ENCODE measurements around the gene HOXC10.

HOXC10 gene

DNA sequence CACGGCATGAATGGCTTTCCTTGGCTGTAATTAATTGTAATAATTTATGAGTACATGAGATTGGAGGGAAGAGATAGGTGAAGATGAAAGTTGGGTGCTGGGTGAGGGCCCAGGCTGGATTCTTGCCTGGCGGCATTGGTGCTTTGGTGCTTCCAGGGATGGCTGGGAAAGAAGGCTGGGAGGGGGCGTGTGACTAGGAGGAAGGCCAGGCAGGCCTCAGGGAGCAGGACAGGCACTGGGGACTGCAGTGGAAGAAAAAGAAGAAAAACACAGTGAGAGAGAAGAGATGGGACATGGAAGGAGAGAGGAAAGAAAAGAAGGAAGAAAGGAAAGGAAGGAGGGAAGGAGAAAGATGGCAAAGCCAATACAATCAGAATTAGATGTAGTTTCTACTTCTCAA is 18.7 kb downstream of the HOXC10 start:
- no peak for DNase-seq (ENCODE audit: low read depth)

DNA sequence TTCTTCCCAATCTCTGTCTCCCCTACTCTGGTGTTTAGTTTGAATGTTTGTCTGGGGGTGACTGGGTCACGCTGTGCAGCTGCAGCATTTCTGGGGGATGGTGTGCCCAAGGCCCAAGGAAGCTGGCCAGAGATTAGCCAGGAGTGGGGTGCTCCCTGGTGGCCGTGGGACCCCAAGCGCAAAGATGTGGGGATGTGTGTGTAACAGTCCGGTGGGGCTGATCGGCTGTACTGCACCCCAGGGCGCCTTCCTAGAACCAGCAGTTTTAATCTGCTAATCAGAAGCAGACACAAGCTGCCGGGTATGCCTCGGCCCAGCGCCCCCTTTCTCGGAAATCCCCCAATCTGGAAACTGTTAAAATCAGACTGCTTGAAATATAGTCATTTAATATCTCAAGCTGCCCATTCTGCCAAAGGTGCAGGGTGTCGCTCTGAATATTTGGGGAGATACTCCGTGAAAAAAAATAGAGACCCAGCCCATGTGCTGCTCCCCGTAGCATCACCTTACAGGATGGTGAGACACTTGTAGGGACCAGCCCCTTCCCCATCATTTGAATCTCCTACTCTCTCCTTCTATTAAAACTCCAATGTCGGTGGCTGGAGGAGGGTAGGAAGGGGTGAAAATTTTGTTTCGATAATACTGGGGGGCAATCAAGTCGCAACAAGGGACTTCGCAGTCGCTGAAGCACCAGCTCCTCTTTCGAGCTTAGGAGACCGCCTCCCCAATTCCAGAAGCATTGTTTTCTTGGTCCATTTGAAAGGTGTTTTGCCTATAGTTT is 19.3 kb downstream of the HOXC10 start:
- no peak for DNase-seq (ENCODE audit: low read depth)

DNA sequence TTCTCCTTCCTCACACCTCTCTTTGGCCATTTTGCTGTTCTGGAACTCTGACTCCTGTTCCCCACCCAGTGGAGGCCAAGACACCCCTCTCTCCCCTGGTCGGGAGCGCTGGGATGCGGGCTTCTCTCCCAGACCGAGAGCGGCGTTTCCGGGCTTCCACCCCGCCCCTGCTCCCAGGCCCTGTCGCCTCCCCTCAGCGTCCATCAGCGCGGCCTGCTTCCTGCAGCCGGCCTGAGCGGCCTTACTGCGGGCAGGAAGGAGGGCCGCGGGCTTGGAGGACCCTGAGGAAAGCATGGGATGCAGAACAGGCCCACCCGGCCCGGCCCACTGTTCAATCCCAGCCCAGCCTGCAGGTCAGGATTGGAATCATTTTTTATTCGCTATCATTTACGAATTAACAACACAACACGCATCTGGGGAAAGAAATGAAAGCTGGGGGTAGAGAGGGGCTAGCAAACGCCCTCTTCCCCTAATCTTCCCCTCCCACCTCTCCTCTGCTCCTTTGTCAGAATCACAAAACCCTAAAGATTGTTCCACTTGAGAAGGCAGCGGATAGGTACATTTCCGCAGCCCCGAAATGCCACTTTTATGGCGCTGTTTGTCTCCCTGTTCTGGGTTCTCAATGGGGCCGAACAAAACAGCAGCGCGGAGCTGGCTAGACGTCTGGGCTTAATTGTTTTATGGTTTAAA is 20.0 kb downstream of the HOXC10 start:
- DNase-seq (ENCODE audit: low read depth), result no peak

DNA sequence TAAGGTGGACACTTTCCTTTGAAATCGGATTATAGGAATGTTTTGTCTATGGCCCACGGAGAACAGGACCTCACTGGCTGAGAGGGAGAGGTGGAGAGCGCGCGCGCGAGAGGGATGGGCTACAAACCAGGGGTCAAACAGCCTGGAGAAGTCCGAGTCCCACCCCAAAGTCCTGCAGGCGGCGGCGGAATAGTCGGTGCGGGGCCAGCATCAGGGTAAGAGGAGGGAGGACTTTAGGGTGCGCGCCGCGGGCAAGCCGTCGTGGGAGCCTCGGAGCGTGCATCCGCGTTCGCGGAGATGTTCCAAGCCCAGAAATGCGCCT is 20.5 kb downstream of the HOXC10 start:
- no peak for DNase-seq (ENCODE audit: low read depth)

DNA sequence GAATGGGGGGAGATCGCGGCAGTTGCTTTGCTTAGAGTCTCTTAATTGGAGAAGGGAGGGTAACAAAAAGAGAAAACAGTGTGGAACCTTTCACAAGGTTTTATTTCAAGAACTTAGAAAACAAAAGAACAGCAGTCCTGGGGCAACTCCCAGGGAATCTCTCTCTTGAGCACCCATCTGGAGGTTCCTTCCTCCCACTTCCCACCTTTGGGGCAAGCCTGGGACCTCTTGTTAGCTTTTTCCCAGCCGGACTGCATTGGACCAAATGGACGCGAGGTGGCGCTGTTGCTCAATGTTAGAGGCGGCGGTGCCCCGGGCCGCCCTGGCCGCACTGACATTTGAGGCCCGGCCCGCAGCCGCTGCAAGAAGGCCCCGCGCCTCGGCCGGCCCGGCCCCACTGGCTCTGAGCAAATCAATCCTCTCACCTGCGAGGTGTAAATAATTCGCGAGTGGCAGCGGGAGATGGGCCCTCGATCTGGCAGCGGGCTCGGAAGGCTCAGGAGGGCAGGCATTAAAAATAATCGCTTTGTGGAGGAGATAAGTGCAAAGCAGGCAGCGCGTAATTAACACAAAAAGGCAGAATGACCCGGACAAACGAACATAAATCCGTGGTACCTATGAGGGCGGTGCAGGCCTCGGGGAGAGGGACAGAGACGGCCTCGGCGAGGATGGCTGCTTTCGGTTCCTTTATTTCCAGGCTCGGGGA is 21.1 kb downstream of the HOXC10 start:
- DNase-seq (ENCODE audit: low read depth), result peak; percentile 64

DNA sequence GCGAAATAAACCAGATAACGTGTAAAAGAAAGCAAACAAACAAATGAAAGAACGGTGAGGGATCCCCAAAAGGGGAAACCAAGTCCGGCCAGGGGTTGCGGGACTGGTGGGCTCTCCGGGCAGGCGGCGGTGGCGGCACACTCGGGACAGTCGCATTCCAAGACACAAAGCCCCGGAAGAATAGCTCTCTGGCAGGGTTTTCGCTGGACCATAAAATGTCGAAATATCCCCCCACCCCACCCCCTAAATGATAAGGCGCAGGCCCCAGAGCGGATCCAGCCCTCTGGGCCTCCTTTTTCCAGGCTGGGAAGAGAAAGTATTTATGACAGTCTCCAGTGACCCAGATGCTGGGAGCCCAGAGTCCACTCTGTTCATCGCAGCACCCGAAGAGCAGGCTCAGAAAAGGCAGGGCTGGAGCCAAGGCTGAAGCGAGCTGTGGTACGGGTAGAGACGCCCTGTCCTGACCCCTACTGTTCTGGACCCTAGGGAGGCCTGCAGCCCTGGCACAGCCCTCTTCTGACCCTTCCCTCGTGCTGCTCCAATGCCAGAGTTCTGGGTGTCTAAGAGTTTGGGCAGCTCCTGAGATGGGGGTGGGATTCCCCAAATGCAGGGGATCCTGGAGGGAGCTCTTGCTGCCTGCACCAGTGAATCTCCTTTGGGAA is 21.7 kb downstream of the HOXC10 start:
- no peak for DNase-seq (ENCODE audit: low read depth)

DNA sequence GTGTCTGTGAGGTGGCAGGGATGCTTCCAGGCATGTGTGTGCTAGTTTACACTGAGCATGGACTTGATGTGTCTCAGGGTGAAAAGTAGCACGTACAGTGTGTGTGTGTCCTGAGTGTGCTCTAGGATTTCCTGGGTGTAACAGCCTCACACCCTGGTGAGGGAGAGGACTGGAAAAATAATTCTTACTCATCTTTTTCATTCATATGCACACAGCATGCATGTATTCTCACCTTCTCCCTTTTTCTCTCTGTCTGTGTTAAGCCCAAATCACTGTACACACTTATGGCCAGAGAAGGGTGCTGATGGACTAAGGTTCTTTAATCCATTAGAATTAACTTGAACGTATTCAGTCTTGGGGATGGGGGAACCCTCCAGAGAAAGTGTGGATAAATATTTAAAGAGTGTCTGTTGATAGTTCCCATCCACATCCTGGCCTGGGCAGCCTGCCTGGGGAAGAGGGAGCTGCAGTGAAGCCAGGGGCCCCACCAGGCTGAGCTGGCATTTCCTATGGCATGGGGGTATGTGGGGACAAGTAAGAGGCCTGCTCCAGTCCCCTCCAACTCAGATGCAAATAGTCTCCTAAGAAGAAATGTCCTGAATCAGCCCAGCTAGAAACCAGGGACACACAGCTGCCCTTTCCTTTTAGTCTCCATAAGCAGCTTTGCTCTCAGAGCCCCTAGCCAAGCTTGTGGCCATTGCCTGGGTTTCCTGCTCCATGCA is 22.8 kb downstream of the HOXC10 start:
- DNase-seq (ENCODE audit: low read depth), result no peak

DNA sequence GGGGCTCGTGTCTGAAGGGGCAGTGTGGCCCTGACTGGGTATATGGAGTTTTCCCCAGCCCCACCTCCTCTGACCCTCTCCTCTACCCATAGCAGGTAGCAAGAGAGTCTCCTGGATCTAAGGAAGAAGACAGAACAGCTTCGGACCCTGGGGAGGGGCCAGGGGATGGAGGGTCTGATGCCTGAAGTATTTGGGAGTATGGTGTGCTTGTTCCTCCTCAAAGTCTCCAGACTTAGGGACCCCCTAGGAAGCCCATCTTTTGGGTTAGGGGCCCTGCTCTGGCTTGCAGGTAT is 23.3 kb downstream of the HOXC10 start:
- DNase-seq (ENCODE audit: low read depth), result no peak

DNA sequence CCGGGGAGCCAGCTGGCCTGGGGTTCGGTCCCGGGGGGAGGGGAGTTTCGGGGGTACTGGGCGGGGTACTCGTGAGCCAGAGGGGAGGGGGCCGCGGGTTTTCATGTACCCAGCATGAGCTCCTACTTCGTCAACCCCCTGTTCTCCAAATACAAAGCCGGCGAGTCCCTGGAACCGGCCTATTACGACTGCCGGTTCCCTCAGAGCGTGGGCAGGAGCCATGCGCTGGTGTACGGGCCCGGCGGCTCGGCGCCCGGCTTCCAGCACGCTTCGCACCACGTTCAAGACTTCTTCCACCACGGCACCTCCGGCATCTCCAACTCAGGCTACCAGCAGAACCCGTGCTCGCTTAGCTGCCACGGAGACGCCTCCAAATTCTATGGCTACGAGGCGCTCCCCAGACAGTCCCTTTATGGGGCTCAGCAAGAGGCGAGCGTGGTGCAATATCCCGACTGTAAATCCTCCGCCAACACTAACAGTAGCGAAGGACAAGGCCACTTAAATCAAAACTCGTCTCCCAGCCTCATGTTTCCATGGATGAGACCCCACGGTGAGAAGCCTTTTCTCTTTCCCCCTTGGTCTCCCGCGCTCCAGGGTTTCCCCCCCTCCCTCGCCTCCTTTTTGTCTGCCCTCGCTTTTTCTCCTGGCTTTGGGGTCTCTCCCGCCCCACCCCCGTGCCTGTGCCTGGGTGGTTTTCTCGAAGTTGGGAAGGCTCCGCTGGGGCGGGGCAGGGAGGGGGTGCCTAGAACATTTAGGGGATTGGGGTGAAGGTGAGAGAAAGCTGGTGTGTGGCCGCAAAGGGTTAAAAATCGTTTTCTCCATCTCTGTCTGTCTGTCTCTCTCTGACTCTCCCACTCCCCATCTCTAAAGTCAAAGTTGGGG is 24.5 kb downstream of the HOXC10 start:
- DNase-seq (ENCODE audit: low read depth), result no peak

DNA sequence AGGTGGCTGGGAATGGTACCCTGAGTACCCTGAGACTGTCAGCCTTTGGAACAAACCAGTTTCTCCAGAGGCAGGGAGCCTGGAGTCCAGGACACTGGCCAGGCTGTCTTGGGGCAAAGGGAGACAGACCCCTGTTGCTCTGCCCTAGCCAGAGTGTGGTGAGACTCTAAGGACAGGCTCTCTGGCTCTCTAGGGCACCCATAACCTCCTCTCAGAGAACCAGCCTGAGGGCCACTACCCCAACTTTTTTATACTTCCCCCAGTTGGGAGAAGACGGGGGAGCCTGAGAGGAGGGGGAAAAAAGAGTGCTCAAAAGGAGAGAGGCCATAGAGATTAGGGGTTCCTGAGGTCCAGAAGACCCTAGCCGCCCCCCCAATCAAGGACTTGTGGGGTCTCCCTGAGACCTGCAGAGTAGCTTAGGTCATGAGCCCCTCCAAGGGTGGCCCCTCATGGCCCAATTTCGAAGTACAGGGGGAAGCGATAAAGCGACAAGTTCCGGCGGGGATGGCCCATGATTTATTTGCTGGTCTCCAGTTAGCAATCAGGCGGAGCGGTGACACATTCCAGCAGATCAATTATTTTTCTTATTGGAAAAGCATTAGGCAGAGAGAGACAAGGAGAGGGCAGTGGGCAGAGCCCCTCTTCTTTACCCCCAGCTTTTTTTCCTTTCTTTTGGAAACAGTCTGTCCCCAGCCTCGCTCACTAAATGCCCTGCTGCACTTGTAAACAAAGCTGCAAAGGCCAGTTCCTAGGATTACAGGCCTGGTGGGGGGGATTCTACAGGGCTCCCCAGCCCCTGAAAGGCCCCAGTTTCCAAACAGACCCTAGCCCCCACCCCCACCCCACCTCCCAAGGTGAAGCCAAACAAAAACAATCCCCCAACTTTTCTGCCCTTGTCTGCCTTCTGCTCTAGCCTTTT is 25.4 kb downstream of the HOXC10 start:
- no peak for DNase-seq (ENCODE audit: low read depth)

DNA sequence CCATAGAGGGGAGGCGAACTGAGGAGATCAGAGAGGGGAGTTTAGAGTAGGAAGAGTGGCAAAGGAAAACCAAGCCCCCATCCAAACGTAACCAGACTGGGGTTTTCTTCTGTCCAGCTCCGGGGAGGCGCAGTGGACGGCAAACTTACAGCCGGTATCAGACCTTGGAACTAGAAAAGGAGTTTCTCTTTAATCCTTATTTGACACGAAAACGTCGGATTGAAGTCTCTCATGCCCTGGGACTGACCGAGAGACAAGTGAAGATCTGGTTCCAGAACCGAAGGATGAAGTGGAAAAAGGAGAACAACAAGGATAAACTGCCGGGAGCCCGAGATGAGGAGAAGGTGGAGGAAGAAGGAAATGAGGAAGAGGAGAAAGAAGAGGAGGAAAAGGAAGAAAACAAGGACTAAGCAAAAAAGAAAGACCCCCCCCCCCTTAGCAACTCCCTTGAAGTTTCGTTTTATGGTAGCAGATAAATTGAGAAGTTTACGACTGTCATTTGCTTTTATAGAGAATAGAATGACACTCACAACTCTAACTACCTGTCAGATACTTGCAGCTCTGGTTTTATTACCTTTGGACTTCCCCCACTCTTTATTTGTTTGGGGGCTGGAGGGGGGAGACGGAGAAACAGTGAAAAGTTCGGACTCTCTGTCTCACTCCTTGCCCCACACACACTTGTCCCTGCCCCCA is 26.2 kb downstream of the HOXC10 start:
- no peak for DNase-seq (ENCODE audit: low read depth)

DNA sequence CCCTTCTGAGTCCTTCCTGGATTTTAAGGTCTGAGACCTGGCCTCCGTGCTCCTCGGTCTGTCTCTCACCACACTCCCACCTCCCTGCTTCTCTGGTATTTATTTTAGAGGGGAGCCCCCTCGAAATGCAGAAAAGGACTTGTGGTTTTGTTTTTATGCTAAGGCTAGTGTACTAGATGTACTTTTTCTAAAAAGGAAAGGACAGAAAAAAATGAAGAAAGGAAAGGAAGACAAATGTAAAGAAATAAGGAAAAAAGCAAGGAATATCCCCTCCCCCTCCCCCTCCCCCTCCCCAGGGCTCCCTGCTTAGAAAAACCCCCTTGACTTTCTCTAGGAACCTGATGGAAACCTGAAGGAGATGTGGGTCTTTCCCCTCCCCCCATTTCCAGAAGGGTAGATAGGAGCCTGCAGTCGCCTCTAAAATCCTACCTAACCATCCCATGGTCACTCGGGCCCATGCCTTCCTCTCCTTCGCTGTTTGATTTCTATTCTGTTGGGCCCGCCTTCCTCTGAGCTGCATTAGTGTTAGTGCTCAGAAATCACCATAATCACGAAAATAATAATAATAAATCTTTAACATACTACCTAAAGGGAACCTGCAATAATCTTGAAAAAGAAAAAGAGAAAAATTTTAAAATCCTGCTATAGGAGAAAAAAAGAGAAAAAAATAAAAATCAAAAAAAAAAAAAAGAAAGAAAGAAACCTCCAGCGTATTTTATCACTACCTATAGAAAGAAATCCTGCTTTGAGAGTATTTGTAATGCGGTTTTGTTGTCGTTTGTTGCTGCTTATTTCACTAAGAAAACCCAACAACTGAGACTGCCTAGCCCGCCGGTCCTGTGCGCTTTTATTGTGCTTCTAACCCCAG is 27.0 kb downstream of the HOXC10 start:
- no peak for DNase-seq (ENCODE audit: low read depth)

DNA sequence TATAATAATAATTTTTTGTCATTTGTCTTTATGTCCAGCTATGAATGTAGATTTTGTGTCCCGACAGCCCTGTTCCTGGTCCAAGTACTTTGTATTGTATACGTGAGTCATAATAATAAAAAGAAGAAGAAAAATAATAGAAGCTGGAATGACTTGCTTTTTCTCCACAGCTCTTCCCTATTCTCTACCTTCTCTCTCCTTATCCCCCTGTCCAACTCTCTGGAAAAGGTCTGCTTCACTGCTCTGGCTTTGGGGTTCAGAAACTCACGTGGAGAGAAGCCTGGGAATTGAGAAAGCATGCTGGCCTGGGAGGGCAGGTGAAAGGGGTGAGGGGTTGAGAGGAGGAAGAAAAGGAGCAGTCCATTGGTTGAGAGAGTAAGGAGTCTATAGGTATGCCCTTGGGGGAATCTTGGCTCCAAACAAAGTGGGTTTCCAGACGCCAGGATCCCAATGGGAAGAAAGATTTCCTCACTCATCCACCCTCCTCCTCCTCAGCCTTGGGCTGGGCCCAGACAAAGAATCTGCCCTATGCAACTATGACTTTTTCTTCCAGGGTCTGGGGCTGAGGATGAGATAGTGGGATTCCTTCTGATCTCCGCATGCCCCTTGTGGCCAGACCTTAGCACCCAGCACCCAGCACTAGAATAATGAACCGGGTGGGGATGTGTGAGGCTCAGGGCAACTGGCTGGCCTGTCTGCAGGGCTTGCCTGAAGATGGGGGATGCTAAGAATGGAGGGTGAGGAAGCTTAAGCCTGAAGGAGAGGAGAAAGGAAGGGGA is 27.9 kb downstream of the HOXC10 start:
- no peak for DNase-seq (ENCODE audit: low read depth)

DNA sequence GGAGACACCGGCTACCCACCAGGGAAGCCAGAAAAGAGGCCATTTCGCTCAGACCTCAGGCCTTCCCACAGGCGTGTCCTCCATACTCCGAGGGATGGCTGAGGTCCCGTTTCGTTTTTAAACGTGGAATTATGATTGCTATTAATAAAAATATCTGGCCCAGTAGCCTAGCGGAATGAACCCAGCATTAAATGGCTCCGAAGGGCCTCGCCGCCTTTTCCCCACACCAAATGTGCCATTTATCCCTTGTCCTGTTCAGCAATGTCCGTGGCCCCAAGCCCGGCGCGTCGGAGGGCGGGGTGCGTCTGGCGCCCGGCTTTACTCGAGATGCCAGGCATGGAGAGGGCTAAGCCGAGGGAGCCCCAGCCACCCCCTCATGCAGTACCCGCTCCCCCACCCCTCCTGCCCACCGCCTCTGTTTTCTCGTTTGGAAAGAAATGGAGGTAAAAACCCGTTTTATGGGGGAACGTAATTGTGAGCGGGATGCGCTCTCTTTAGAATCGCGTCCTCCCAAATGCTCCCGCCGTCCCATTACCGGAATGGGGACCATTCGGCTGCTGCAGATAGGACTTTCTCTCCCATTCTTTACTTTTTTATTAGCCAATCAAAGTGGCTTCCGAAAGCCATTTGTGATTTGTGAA is 29.6 kb downstream of the HOXC10 start:
- DNase-seq (ENCODE audit: low read depth), result no peak

DNA sequence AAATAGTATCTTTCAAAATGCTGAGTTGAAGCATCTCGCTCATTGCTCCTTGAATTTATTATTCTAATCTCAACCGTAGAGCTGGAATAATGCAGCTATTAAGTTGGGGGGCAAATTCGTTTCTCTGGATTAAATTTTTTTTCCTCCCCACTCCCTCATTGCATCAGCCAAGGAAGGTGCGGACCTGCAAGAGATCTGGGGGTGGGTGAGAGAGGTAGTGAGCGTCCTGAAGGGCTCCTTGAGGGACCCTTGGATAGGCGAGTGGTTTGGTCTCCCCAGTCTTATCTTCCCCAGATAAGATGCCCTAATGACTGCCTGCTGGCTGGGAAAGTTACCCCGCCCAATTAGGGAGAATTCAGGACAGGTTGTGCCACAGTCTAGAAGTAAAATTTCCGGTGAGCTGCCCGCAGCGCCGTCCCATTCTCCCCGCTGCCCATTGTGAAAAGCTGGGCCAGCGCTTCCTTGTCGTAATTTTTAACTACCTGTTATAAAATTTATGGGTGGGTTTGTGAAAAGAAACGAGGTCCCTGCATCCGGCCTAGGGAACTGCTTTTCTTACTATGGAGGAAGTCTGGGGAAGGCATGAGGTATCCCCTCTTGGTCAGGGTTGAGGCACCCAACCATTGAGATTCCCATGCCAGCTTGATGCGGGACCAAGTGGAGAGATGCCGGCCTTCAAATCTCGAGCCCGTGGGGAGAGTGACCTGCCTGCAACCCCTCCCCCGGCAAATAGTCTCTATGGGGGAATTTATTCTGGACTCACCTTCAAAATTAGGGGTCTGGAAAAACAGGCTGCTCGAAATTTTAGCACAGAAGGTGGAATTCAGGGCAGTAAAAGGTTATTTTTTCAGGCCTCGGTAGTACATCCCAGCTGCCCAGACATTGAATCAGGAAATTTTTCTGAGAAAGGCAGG is 30.3 kb downstream of the HOXC10 start:
- no peak for DNase-seq (ENCODE audit: low read depth)

DNA sequence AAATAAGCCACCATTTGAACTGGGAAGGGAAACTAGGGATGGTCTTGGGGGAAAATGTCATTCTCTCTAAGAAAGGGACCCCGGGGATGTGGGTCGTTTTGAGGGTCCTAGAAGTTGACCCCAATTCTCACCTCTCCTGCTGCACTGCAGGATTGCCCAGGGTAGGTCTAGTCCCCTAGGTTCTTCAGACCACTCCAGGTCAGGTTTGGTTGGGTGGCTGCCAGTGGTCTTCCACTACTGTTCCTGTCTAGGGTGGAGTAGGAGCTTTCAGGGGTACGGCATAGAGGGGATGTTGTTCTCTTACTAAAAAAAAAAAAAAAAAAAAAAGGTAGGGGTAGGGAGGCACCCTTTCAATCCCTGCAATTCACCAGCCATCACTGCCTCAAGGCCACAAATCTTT is 31.1 kb downstream of the HOXC10 start:
- DNase-seq (ENCODE audit: low read depth), result no peak
